GM12801 (cell line): ENCODE results near the gene SRRM3.

Source experiments
- TF ChIP-seq, protein P1 (sequence below): IDR thresholded peaks from one replicate; pipeline ENCODE4 v1.5.1; 2011; ENCODE audit warnings: control low read depth; ENCODE audit not compliant: insufficient read length; ENCODE audit errors: extremely low read depth

SRRM3 gene

DNA sequence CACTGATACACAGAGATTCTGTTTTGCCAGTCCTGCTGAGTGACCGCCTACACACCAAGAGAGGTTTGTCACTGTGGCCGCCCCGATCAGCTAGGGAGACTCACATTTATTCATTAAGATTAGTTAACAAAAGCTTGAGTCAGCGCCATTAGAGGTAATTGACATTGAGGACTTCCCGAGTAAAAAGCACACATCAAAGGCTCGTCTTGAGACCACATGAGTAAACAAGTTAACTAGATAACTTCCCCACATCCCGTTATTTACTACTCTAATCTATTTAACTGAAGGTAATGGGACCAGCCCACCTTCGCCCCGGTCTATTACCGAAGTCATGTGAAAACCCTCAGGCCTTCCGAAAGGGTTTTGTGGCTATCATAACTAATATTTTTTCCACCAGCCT is 23.0 kb downstream of the SRRM3 start:
- TF ChIP-seq, protein P1, sequence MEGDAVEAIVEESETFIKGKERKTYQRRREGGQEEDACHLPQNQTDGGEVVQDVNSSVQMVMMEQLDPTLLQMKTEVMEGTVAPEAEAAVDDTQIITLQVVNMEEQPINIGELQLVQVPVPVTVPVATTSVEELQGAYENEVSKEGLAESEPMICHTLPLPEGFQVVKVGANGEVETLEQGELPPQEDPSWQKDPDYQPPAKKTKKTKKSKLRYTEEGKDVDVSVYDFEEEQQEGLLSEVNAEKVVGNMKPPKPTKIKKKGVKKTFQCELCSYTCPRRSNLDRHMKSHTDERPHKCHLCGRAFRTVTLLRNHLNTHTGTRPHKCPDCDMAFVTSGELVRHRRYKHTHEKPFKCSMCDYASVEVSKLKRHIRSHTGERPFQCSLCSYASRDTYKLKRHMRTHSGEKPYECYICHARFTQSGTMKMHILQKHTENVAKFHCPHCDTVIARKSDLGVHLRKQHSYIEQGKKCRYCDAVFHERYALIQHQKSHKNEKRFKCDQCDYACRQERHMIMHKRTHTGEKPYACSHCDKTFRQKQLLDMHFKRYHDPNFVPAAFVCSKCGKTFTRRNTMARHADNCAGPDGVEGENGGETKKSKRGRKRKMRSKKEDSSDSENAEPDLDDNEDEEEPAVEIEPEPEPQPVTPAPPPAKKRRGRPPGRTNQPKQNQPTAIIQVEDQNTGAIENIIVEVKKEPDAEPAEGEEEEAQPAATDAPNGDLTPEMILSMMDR, result no peak

DNA sequence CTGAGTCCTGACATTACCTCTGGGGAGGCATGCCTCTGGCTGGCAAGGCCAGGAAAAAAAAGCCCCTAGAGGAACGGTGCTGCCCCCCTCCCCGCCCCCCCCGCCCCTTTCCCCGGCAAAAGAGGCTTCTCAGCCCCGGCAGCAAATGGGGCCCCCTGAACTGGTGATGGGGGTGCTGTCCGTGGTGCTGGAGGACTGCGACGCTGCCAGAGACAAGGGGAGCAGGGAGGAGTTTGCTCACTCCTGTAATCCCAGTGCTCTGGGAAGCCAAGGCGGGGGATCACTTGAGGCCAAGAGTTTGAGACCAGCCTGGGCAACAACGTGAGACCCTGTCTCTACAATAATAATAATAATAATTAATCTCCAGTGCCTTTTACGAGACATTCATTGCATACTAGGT is 23.7 kb downstream of the SRRM3 start:
- TF ChIP-seq, protein P1, result no peak

DNA sequence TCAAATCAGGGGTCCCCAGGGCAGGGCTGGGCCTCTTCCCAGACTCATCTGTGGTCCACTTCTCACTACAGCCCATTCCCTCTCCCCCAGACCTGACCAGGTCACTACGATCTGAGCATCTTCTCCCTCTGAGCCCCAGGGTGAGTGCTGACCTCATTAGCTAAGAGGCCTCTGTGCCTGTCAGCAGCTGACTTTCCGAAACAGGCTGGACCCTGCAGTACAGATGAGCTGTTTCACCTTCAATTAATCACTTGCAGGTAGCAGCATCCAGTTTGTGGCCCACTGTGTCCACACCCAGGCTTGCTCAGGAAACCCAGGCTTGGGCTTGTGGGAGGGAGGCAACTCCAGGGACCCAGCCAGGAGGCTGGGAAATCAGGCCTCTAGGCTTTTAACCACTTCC is 24.3 kb downstream of the SRRM3 start:
- TF ChIP-seq, protein P1, result no peak

DNA sequence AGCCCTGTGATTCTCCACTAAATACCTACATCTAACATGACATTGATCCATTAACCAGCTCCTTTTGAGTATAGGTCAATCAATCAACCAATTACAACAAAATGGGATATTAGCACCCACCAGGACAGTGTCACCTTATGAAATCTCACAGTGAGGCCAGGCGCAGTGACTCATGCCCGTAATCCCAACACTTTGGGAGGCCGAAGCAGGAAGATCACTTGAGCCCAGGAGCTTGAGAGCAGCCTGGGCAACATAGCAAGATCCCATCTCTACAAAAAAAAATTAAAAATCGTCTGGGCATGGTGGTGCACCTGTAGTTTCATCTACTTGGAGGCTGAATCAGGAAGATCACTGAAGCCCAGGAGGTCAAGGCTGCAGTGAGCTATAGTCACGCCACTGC is 28.5 kb downstream of the SRRM3 start:
- TF ChIP-seq, protein P1, result no peak

DNA sequence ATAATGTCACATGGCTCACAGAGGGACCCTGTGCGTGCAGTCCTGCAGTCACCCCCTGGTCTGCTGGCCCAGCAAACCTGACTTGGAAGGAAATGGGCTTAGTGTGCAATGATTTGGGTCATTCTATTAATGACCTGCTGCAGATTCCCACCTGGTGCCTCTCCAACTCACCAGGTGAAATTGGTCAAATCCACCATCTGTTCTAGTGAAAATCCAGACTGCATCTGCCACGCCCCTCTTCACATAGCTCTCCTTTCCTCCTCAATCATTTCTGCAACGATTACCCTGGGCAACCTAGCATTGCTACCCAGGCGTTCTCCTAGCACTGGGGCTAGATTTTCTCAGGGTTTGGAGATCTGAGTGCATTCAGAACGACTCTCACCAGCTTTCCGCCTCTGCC is 29.4 kb downstream of the SRRM3 start:
- TF ChIP-seq, protein P1, result no peak

DNA sequence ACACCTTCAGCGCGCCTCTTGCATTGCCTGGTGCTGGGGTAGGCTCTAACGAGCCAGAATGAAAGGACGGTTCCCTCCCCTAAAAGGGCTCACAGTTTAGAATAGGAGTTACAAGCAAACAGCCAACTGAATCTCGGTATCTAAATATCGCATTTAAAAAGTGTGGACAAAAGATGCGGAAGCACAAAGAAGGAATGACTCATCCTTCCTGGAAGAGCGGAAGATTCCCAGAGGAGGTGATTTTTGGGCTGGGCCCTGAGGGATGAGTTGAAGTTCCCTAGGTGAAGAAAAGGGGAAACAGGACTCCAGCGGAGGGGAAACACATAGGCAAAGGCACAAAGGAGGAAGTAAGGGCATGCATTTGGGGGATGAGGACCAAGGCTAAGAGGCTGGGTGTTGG is 29.9 kb downstream of the SRRM3 start:
- TF ChIP-seq, protein P1, result no peak

DNA sequence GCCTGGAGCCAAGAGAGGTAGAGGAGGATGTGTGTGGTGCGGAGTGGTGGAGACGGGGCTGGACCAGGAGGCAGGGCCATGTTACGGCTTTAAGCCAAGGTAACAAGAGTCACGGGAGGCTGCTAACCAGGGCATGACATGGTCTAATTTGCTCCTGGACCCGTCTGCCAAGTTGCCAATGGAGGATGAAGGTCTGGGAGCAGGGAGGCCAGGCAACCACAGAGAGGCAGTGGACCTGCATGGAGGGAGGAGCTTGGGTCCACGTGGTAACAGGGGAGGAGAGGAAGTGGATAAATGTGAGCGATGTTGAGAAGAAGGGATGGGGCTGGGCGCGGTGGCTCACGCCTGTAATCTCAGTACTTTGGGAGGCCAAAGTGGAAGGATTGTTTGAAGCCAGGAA is 31.0 kb downstream of the SRRM3 start:
- TF ChIP-seq, protein P1, result no peak
